Esophagus muscularis mucosa (tissue), 4 donors: ENCODE data around the gene NXPH3. TPM values are rescaled to one million over a fixed set of nuclear protein-coding genes. Genes with fewer than 3 reads are reported as not detected.

Experiments
- DNase-seq: peaks from one replicate; pipeline ENCODE4 v3.0.0-alpha.2; 2017; ENCODE audit errors: extremely low spot score
- H3K27ac ChIP-seq, 4 donors: fragments of 200-600 bp; sonication (generic); replicated peaks in 1 of 4; 1 replicate in 3 of 4; 2 replicates in 1 of 4; pipeline ENCODE4 v1.5.1; 2016 to 2019; ENCODE audit warnings: mild to moderate bottlenecking in 1 of 4
- H3K27me3 ChIP-seq, 4 donors: fragments of 200-600 bp; sonication (generic); one replicate each; pipeline versions ENCODE4 v1.5.1 to v1.6.0; 2016 to 2019
- H3K36me3 ChIP-seq, 4 donors: fragments of 200-600 bp; sonication (generic); one replicate each; pipeline ENCODE4 v1.5.1; 2016 to 2019
- H3K4me1 ChIP-seq, 4 donors: fragments of 200-600 bp; sonication (generic); one replicate each; pipeline ENCODE4 v1.5.1; 2016 to 2019
- H3K4me3 ChIP-seq, 4 donors: fragments of 200-600 bp; sonication (generic); 1 replicate in 2 of 4; 2 replicates in 2 of 4; pipeline ENCODE4 v1.5.1; 2016 to 2019; ENCODE audit warnings: mild to moderate bottlenecking in 4 of 4, moderate library complexity in 1 of 4
- H3K9me3 ChIP-seq, 4 donors: fragments of 200-600 bp; sonication (generic); 1 replicate in 3 of 4; 2 replicates in 1 of 4; pipeline ENCODE4 v1.5.1; 2016 to 2019
- EP300 ChIP-seq: sonication (generic); formaldehyde crosslinking; IDR thresholded peaks from one replicate; pipeline ENCODE4 v1.6.1; 2017; ENCODE audit warnings: antibody characterized with exemption
- POLR2A ChIP-seq: fragments of 450-650 bp; IDR thresholded peaks from one replicate; pipeline ENCODE4 v1.6.1; 2017; ENCODE audit warnings: antibody characterized with exemption, moderate library complexity, mild to moderate bottlenecking, low read depth
- POLR2AphosphoS5 ChIP-seq, 2 donors: sonication (generic); formaldehyde crosslinking; IDR thresholded peaks; one replicate each; pipeline ENCODE4 v1.6.1; 2017; ENCODE audit warnings: antibody characterized with exemption in 2 of 2
- WGBS: methylation state at CpG from one replicate; pipeline ENCODE4 v1.1.5; 2018; 5-methylcytosine and 5-hydroxymethylcytosine counted together
- intact Hi-C: fragments of 100-400 bp; cut with DNase I; formaldehyde crosslinking; loops from one replicate; pipeline ENCODE4 v1.15.1; 2023
- total RNA-seq, 4 donors: library from RNA; depleted of rRNA; stranded (reverse); fragments of >200 nt; gene quantifications; one replicate each; pipeline versions ENCODE4 v1.1.0 to v1.2.1, GENCODE V29; 2016
- TF ChIP-seq, protein P1 (sequence below), 3 experiments: fragments of 200-600 bp in 2 of 3; fragments of 450-650 bp in 1 of 3; sonication (generic) in 2 of 3; IDR thresholded peaks; one replicate each; pipeline ENCODE4 v1.5.1; 2017 to 2019; ENCODE audit warnings: antibody characterized with exemption in 3 of 3, mild to moderate bottlenecking in 2 of 3, moderate library complexity in 1 of 3

Gene NXPH3
- total RNA-seq, 4 donors from 2014 or later, result 12.6 to 37.8 (median 21.2) TPM

DNA sequence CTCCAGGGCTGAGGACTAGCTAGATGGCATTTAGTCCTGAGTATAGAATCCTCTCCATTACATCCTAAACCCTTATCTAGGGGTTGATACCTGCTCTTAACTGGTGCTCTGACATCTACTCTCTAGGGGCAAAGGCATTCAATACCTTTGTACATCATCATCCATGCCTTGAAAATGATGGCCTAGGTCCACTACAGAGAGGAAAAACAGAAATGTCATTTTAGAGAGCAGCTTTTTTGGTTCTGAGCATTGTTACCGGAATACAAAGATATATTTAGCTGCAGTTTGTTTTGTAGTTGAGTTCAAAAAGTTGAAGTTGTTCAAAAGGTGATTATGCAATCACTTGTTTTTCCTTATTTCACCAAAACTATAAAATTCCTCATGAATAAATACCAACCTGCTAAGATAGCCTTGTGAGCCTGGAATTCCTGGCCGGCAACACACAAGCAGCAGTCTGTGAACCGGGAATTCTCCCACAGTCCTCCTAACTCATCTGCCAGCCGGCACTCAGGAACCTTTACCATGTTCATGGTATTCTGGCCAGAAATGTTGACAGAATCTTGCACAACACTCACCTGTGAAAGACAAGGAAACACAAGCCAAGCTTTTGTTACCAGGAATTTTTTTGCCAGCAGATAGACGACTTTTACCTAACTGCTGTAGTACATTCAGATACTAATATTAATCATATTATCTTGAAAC, 35.4 kb downstream of the NXPH3 start:
- Histone ChIP-seq H3K27me3 (no peaks in the 10 kb centered on the region), H3K36me3 (peaks cover 42 to 69% (median 65%) of the 10 kb centered on the region in 4 donors), H3K4me3 (no peak overlapping the region), H3K27ac (peak overlapping the region; percentile 22 to 74 (median 52)), H3K9me3 (no peaks in the 10 kb centered on the region), H3K4me1 (peaks cover 23 to 64% (median 55%) of the 10 kb centered on the region in 4 donors)
- no peak for DNase-seq
- WGBS, result 56% methylated on average over 5 of the region's 5 CpGs
- TF ChIP-seq POLR2AphosphoS5 (IDR thresholded peaks at IDR 0.05) (peak in 1 of 2 donors; percentile 15), POLR2A (no peak), EP300 (no peak)
- TF ChIP-seq, protein P1, sequence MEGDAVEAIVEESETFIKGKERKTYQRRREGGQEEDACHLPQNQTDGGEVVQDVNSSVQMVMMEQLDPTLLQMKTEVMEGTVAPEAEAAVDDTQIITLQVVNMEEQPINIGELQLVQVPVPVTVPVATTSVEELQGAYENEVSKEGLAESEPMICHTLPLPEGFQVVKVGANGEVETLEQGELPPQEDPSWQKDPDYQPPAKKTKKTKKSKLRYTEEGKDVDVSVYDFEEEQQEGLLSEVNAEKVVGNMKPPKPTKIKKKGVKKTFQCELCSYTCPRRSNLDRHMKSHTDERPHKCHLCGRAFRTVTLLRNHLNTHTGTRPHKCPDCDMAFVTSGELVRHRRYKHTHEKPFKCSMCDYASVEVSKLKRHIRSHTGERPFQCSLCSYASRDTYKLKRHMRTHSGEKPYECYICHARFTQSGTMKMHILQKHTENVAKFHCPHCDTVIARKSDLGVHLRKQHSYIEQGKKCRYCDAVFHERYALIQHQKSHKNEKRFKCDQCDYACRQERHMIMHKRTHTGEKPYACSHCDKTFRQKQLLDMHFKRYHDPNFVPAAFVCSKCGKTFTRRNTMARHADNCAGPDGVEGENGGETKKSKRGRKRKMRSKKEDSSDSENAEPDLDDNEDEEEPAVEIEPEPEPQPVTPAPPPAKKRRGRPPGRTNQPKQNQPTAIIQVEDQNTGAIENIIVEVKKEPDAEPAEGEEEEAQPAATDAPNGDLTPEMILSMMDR (IDR thresholded peaks at IDR 0.05), result no peak
- intact Hi-C loops, result loop anchor here (5.0 kb wide), 1 partner anchor 34 kb away; the partner anchor contains the start of gene NXPH3

DNA sequence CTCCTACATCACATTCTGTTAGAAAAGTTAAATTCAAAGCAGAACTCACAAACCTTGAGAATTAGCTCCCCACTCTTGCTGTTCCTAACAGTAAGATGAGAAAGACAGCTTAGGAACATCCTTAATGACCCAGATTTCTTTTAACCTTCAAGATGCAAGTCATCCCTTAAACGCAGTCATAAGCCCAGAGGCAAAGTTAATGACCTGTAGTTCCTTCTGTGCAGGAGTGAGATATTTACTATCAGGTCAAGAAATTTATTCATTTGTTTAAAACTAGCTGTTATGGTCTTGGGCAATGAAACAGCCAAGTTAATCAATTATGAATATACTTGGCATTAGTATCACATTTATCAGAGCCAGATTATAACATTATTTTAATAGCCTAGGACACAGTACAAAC, 37.1 kb downstream of the NXPH3 start:
- no peak for TF ChIP-seq POLR2AphosphoS5 (IDR thresholded peaks at IDR 0.05)
- no peak for TF ChIP-seq POLR2A
- peak overlapping the region in 3 of 4 donors; percentile 28 to 74 (median 43) for H3K27ac ChIP-seq
- H3K9me3 ChIP-seq, result no peaks in the 10 kb centered on the region
- WGBS, result 52% methylated on average over 1 of the region's 1 CpG
- no peak overlapping the region for H3K4me3 ChIP-seq
- peaks cover 40 to 80% (median 72%) of the 10 kb centered on the region in 4 donors for H3K4me1 ChIP-seq
- DNase-seq, result no peak
- intact Hi-C loops, result loop anchor here (5.0 kb wide), 1 partner anchor 35 kb away; the partner anchor contains the start of gene NXPH3
- no peaks in the 10 kb centered on the region for H3K27me3 ChIP-seq
- H3K36me3 ChIP-seq, result peaks cover 34 to 63% (median 53%) of the 10 kb centered on the region in 4 donors

DNA sequence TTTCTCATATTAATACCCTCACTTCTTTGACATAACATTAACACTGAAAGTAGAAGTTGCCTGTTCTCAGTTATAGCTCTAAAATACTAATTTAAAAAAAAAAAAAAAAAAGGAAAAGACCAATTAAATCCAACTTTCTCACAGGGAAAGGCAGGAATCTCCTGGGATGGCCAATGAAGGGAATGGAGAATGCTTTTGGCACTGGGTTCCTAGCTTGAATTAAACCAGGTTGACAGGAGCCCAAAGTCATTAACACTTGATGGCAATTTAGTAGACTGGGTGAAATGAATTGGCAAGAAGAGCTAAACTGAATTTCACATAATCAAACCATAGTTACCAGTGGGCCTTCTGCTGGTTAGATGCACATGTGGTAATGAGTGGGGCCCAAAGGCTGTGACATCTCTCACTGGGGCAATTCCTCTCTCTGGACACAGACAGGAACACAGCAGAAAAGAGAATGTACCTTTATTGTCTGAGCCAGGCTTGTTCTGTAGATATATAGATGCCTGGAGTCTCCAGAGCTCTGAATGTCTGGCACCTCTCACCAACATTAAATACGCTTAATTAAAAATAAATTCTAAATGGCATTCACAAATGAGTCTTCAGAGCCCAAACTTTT, 37.6 kb downstream of the NXPH3 start:
- H3K4me3 ChIP-seq, result no peak overlapping the region
- no peak for DNase-seq
- TF ChIP-seq POLR2A (no peak), EP300 (no peak), POLR2AphosphoS5 (IDR thresholded peaks at IDR 0.05) (no peak)
- TF ChIP-seq, protein P1 (IDR thresholded peaks at IDR 0.05), result no peak
- no peaks in the 10 kb centered on the region for H3K9me3 ChIP-seq
- intact Hi-C loops, result loop anchor here (5.0 kb wide), 1 partner anchor 36 kb away; the partner anchor contains the start of gene NXPH3
- H3K4me1 ChIP-seq, result peaks cover 45 to 86% (median 78%) of the 10 kb centered on the region in 4 donors
- peaks cover 40 to 63% (median 53%) of the 10 kb centered on the region in 4 donors for H3K36me3 ChIP-seq
- peak overlapping the region; percentile 20 to 74 (median 36) for H3K27ac ChIP-seq
- H3K27me3 ChIP-seq, result no peaks in the 10 kb centered on the region
- WGBS, result 67% methylated on average over 1 of the region's 1 CpG

DNA sequence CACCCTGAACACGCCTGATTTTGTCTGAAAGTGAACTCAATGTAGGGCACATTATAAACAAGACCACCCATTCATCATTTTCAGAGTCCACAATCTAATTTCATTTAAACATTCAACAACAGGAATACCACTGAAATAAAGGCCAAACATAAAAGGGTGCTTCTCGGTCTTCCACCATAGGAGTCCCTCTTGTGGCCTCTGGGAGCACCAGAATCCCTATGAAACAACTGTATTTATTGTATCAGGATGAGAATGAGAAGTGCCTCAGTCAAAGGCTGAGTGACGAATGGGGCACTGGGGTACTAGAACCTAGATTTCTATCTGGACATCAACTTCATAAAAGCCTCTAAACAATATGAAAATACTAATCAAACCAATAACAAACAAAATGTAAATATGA, 40.4 kb downstream of the NXPH3 start:
- Histone ChIP-seq H3K27ac (peak overlapping the region; percentile 64 to 76 (median 67)), H3K27me3 (no peaks in the 10 kb centered on the region), H3K9me3 (no peaks in the 10 kb centered on the region), H3K4me1 (peaks cover 40 to 95% (median 82%) of the 10 kb centered on the region in 4 donors), H3K36me3 (peaks cover 35 to 63% (median 52%) of the 10 kb centered on the region in 4 donors), H3K4me3 (no peak overlapping the region)
- TF ChIP-seq, protein P1 (IDR thresholded peaks at IDR 0.05), result peak in 2 of 3 experiments; percentile 24 to 50
- TF ChIP-seq POLR2AphosphoS5 (IDR thresholded peaks at IDR 0.05), result no peak
- DNase-seq, result no peak
- intact Hi-C loops, result no loop called here
- WGBS, result 59% methylated on average over 3 of the region's 3 CpGs

DNA sequence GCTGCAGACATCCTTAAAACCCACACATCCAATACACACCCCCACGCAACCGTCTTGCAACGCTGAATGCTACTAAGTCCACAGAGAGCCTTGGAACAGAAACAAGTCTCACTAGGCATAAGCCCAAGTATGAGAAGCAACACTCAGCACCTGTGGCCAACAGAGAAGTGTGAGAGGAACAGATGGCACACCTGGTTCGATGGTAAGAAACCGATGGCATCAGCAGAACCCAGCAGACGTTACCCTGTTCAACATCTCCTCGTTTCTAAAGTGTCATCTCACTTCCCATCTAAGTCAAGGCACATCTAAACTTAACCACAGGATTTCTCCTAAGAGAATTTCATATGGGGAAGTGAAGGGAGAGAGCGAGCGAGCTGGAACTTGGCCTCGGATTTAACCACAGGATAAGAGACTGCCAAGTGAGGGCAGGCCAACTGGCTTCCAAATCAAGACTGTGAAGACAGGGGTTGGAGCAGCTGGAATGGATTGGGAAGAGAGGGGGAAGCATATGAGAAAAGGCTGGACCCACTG, 41.0 kb downstream of the NXPH3 start:
- Histone ChIP-seq H3K4me3 (no peak overlapping the region), H3K4me1 (peaks cover 39 to 95% (median 81%) of the 10 kb centered on the region in 4 donors), H3K27ac (peak overlapping the region; percentile 64 to 76 (median 67)), H3K9me3 (no peaks in the 10 kb centered on the region), H3K36me3 (peaks cover 38 to 67% (median 55%) of the 10 kb centered on the region in 4 donors), H3K27me3 (no peaks in the 10 kb centered on the region)
- 33% methylated on average over 10 of the region's 10 CpGs for WGBS
- no peak for TF ChIP-seq POLR2A
- TF ChIP-seq POLR2AphosphoS5 (IDR thresholded peaks at IDR 0.05), result peak in 1 of 2 donors; percentile 19
- intact Hi-C loops, result no loop called here
- DNase-seq, result no peak
